HL-60 (cell line): Measurements from ENCODE around the gene ARFGEF3.

Experiments used
- CTCF ChIP-seq: IDR thresholded peaks from one replicate; pipeline ENCODE4 v1.5.1; 2011; ENCODE audit warnings: low read length, control low read depth, inconsistent platforms; ENCODE audit not compliant: insufficient read depth
- GABPA ChIP-seq: IDR thresholded peaks from 2 replicates; pipeline ENCODE4 v1.6.1; 2012; ENCODE audit warnings: low read depth
- POLR2AphosphoS5 ChIP-seq: IDR thresholded peaks from 2 replicates; pipeline ENCODE4 v1.6.1; 2012; ENCODE audit warnings: low read depth

GRCh38 chr6:138230759-138231380 is 69.1 kb downstream of the ARFGEF3 start:
- TF ChIP-seq CTCF (no peak), POLR2AphosphoS5 (no peak), GABPA (no peak)
